HG03575 (cell line): ENCODE measurements around the gene KCNJ12.
"Not testable (repeated sequence)": the region's sequence is repeated elsewhere in the genome, so short reads cannot be mapped to it uniquely, and the experiment has no call there.

Experiments used
- ATAC-seq: cut with Tn5 transposase; IDR thresholded peaks from one replicate; pipeline ENCODE4 v1.9.1; 2021; ENCODE audit not compliant: unreplicated experiment, insufficient number of reproducible peaks, low FRiP score; ENCODE audit errors: extremely low read depth

KCNJ12 gene

GRCh38 chr17:21426876-21427275 lies 50.7 kb downstream of the KCNJ12 start:
- ATAC-seq = not testable (repeated sequence)

GRCh38 chr17:21427727-21428126 lies 51.6 kb downstream of the KCNJ12 start:
- ATAC-seq = not testable (repeated sequence)

GRCh38 chr17:21428752-21429424 lies 52.7 kb downstream of the KCNJ12 start:
- ATAC-seq = not testable (repeated sequence)

- ATAC-seq = not testable (repeated sequence)
These were observed 53.9 kb downstream of the KCNJ12 start for GRCh38 chr17:21429921-21430628.

- not testable (repeated sequence) for ATAC-seq
These were observed 57.8 kb downstream of the KCNJ12 start for GRCh38 chr17:21433971-21434370.

- ATAC-seq = not testable (repeated sequence)
These were observed 58.8 kb downstream of the KCNJ12 start for GRCh38 chr17:21434976-21435375.

- not testable (repeated sequence) for ATAC-seq
These were observed 60.3 kb downstream of the KCNJ12 start for GRCh38 chr17:21436481-21436880.

- ATAC-seq = not testable (repeated sequence)
These were observed 61.0 kb downstream of the KCNJ12 start for GRCh38 chr17:21436883-21437836.

- not testable (repeated sequence) for ATAC-seq
These were observed 62.3 kb downstream of the KCNJ12 start for GRCh38 chr17:21438316-21439014.

GRCh38 chr17:21439015-21439336 lies 62.8 kb downstream of the KCNJ12 start:
- not testable (repeated sequence) for ATAC-seq

GRCh38 chr17:21445091-21445650 lies 69.0 kb downstream of the KCNJ12 start:
- no peak for ATAC-seq

- not testable (repeated sequence) for ATAC-seq
These were observed 71.4 kb downstream of the KCNJ12 start for GRCh38 chr17:21447552-21447951.

- ATAC-seq = not testable (repeated sequence)
These were observed 73.7 kb downstream of the KCNJ12 start for GRCh38 chr17:21449891-21450290.

GRCh38 chr17:21451975-21452374 lies 75.8 kb downstream of the KCNJ12 start:
- ATAC-seq = no peak

GRCh38 chr17:21452377-21453143 lies 76.4 kb downstream of the KCNJ12 start:
- ATAC-seq = no peak

- no peak for ATAC-seq
These were observed 77.2 kb downstream of the KCNJ12 start for GRCh38 chr17:21453144-21453898.

- not testable (repeated sequence) for ATAC-seq
These were observed 77.8 kb downstream of the KCNJ12 start for GRCh38 chr17:21454006-21454405.
